CD4-positive, CD25-positive, alpha-beta regulatory T cell (primary cell): ENCODE results near the gene NAPA. TPM values are rescaled to one million over a fixed set of nuclear protein-coding genes. Genes with fewer than 3 reads are reported as not detected.

Experiments used
- ATAC-seq, 2 donors: fragments of 150-1000 bp; cut with Tn5 transposase; one replicate each; pipeline ENCODE4 v1.10.0; 2021; ENCODE audit warnings: low read depth in 2 of 2, moderate number of reproducible peaks in 2 of 2, moderate library complexity in 1 of 2
- DNase-seq, 3 donors: peaks; one replicate each; pipeline versions ENCODE4 v3.0.0 to v3.0.0-alpha.2; 2012 to 2022; ENCODE audit warnings: mixed read lengths in 1 of 3
- H3K27ac ChIP-seq: one replicate; pipeline ENCODE4 v1.7.0; 2013; ENCODE audit warnings: mild to moderate bottlenecking, low read length; ENCODE audit not compliant: insufficient read depth, poor library complexity, severe bottlenecking
- H3K27me3 ChIP-seq: one replicate; pipeline ENCODE4 v1.7.0; 2013; ENCODE audit warnings: low read length; ENCODE audit not compliant: control insufficient read depth, insufficient read depth
- H3K36me3 ChIP-seq: one replicate; pipeline ENCODE4 v1.7.0; 2013; ENCODE audit warnings: mild to moderate bottlenecking, low read length, moderate library complexity; ENCODE audit not compliant: control insufficient read depth, insufficient read depth
- H3K4me1 ChIP-seq: 2 replicates; pipeline ENCODE4 v1.7.0; 2013; ENCODE audit warnings: mild to moderate bottlenecking, low read length; ENCODE audit not compliant: insufficient read depth, control insufficient read depth, poor library complexity, severe bottlenecking
- H3K4me3 ChIP-seq: one replicate; pipeline ENCODE4 v1.7.0; 2013; ENCODE audit warnings: low read depth, mild to moderate bottlenecking, low read length, moderate library complexity
- H3K9me3 ChIP-seq, 2 experiments: 1 replicate in 1 of 2; 2 replicates in 1 of 2; pipeline ENCODE4 v1.7.0; 2013; ENCODE audit warnings: low read length in 2 of 2, mild to moderate bottlenecking in 1 of 2, moderate library complexity in 1 of 2; ENCODE audit not compliant: control insufficient read depth in 2 of 2
- H3K27ac Mint-ChIP-seq, 3 donors: one replicate each; pipeline ENCODE4 v1.8.0; 2020 to 2022; ENCODE audit warnings: mild to moderate bottlenecking in 3 of 3, mixed read lengths in 3 of 3, moderate library complexity in 2 of 3
- H3K27me3 Mint-ChIP-seq: one replicate; pipeline ENCODE4 v1.8.0; 2022; ENCODE audit warnings: mild to moderate bottlenecking, mixed read lengths
- H3K36me3 Mint-ChIP-seq: one replicate; pipeline ENCODE4 v1.8.0; 2020; ENCODE audit warnings: mixed read lengths
- H3K4me1 Mint-ChIP-seq, 4 donors: one replicate each; pipeline ENCODE4 v1.8.0; 2020 to 2022; ENCODE audit warnings: mixed read lengths in 4 of 4, mild to moderate bottlenecking in 1 of 4
- H3K4me3 Mint-ChIP-seq, 4 donors: one replicate each; pipeline ENCODE4 v1.8.0; 2020 to 2022; ENCODE audit warnings: mild to moderate bottlenecking in 4 of 4, mixed read lengths in 4 of 4, moderate library complexity in 3 of 4
- H3K9me3 Mint-ChIP-seq, 7 donors: one replicate each; pipeline ENCODE4 v1.8.0; 2020 to 2022; ENCODE audit warnings: mixed read lengths in 7 of 7, mild to moderate bottlenecking in 3 of 7, moderate library complexity in 2 of 7
- polyA plus RNA-seq, 4 donors: library from polyadenylated mRNA; unstranded; fragments of 300-500 nt; fragmentation: Illumina TruSeq; gene quantifications; one replicate each; pipeline ENCODE4 v1.2.3, GENCODE V29; 2021
- total RNA-seq: library from RNA; stranded (reverse); gene quantifications from one replicate; pipeline ENCODE4 v1.2.3, GENCODE V29; 2022

Gene NAPA
- total RNA-seq (155 TPM), polyA plus RNA-seq (100 to 1,000 TPM in 1 of 4 donors, 10 to 100 TPM in 3; 87.3 to 101 (median 92.5) TPM)

DNA sequence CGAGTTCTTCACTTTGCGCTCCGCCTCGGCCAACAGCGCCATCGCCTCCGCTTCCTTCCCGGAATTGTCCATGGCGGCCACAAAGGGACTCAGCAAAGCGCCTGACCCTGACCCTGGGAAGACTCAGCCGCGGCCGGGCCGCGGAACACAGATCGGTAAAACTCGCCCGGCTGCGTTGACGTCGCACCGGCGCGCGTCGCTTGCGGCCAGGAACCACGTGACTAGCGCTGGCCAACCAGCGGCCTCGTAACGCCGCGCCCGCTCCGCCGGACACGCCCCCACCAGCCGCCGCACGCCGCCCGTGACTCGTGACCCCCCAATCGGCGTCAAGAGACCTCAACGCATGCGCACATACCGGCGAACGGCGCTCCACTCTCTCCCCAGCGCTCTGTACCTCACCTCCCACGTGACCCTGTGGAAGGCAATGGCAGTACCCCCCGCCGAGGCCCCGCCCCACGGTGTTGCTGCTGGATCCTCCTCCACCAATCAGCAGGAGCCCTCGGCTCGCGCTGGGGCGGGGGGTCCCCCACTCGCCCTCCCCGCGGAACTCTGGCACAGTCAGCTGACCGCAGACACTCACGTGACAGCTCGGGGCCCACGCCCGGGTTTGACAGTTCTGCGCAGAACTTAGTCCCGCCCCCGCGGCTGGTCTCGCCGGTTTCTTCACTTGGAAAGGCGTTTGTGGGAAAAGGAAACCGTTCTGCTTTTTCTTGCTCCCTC lies at the start of gene NAPA:
Gene NAPA (minus strand): TSS at position 195 of the 720 bp plus-strand sequence. CDS start 123 bp downstream, at position 72.
- Histone ChIP-seq H3K9me3 (no peaks in the 10 kb centered on the region), H3K27ac (peak within 1 kb of the TSS; percentile 97), H3K4me3 (peak within 1 kb of the TSS; percentile 78), H3K36me3 (no peaks in the 10 kb centered on the region), H3K4me1 (peaks cover 44% of the 10 kb centered on the region), H3K27me3 (no peaks in the 10 kb centered on the region)
- H3K9me3 Mint-ChIP-seq, result peaks cover 0 to 2% (median 0%) of the 10 kb centered on the region in 7 donors
- peaks cover 17 to 79% (median 52%) of the 10 kb centered on the region in 4 donors for H3K4me1 Mint-ChIP-seq
- peak; percentile 92 for ATAC-seq
- H3K27ac Mint-ChIP-seq, result peak within 1 kb of the TSS; percentile 98 to 99 (median 99)
- peak; percentile 100 for DNase-seq
- peaks cover 7% of the 10 kb centered on the region for H3K27me3 Mint-ChIP-seq
- H3K36me3 Mint-ChIP-seq, result peaks cover 5% of the 10 kb centered on the region
- H3K4me3 Mint-ChIP-seq, result peak within 1 kb of the TSS; percentile 98 to 99 (median 99)

DNA sequence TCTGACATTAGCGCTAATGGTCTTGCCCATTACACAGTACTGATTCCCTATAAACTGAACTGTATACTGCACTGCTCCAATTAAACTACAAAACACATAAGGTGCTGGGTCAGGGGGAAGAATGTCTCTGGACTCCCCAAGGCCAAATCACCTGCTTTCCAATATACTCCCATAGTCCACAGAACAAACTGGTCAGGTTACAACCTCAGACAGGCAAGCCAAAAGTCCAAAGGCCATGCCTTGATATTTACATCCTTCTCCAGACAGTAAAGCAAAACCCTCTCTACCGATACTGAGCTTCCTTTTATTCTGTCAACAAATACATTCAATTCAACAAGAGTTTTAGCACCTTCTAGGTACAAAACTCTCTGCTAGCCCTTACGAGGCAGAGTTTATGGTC lies 49.2 kb upstream of the NAPA start:
- Histone ChIP-seq H3K27me3 (no peaks in the 10 kb centered on the region), H3K9me3 (no peaks in the 10 kb centered on the region), H3K4me3 (no peak overlapping the region), H3K4me1 (no peaks in the 10 kb centered on the region), H3K36me3 (no peaks in the 10 kb centered on the region), H3K27ac (no peak overlapping the region)
- no peaks in the 10 kb centered on the region for H3K36me3 Mint-ChIP-seq
- DNase-seq (no peak), ATAC-seq (no peak)
- H3K4me1 Mint-ChIP-seq, result peaks cover 0 to 3% (median 0%) of the 10 kb centered on the region in 4 donors
- no peaks in the 10 kb centered on the region for H3K27me3 Mint-ChIP-seq
- no peak overlapping the region for H3K4me3 Mint-ChIP-seq
- H3K9me3 Mint-ChIP-seq, result peaks cover 0 to 2% (median 0%) of the 10 kb centered on the region in 7 donors
- H3K27ac Mint-ChIP-seq, result no peak overlapping the region

DNA sequence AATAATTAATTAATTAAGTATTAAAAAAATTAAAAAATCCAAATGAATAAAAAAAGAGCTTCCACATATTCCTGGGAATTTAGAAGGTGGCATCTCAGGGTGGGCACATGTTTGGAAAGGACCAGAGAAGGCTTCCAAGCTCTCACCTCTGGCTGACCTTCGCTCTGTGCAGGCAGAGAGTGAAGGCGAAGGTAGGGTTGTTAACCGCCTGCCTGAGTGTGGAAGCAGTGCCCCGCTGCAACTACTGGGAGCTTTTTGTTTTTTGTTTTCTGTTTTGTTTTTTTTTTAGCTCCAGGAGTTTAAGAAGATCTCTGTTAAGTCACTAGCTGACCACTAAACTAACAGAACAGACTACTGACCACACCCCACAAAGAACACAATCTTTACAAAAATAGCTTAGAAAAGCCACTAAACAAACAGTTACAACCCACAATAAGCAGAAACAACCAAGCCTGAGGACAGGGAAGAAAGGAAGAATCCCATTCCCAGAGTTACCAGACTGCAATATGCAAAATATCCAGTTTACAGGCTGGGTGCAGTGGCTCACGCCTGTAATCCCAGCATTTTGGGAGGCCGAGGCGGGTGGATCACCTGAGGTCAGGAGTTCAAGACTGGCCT lies 46.7 kb upstream of the NAPA start:
- Histone ChIP-seq H3K4me1 (no peaks in the 10 kb centered on the region), H3K27me3 (no peaks in the 10 kb centered on the region), H3K36me3 (no peaks in the 10 kb centered on the region), H3K4me3 (no peak overlapping the region), H3K27ac (no peak overlapping the region), H3K9me3 (no peaks in the 10 kb centered on the region)
- Mint-ChIP-seq H3K4me1 (peaks cover 0 to 3% (median 0%) of the 10 kb centered on the region in 4 donors), H3K27me3 (no peaks in the 10 kb centered on the region), H3K27ac (no peak overlapping the region), H3K4me3 (no peak overlapping the region), H3K36me3 (peaks cover 4% of the 10 kb centered on the region), H3K9me3 (no peaks in the 10 kb centered on the region)
- no peak for ATAC-seq
- DNase-seq, result no peak

DNA sequence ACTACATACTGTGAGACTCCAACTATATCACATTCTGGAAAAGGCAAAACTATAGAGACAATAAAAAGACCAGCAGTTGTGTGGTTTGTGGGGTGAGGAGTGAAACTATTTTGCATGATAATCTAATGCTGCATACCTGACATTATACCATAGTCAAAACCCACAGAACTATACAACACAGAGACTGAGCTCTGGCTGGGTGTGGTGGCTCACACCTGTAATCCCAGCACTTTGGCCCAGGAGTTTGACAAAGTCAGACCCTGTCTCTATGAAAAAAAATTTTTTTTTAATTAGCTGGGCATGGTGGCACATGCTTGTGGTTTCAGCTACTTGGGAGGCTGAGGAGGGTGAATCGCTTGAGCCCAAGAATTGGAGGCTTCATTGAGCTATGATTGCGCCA lies 46.1 kb upstream of the NAPA start:
- Mint-ChIP-seq H3K4me1 (peaks cover 0 to 3% (median 0%) of the 10 kb centered on the region in 4 donors), H3K27ac (no peak overlapping the region), H3K27me3 (no peaks in the 10 kb centered on the region)

DNA sequence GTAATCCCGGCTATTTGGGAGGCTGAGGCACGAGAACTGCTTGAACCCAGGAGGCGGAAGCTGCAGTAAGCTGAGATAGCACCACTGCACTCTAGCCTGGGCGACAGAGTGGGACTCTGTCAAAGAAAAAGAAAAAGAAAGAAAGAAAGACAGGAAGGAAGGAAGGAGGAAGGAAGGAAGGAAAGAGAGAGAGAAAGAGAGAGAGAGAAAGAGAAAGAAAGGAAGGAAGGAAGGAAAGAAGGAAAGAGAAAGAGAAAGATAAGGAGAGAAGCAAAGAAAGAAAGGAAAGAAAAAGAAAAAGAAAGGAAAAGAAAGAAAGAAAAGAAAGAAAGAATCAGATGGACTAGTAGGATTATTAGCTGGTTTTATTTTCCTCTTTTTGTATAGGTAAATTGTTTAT lies 35.3 kb upstream of the NAPA start:
- H3K36me3 Mint-ChIP-seq, result no peaks in the 10 kb centered on the region
- no peaks in the 10 kb centered on the region for H3K4me1 Mint-ChIP-seq
- Histone ChIP-seq H3K36me3 (no peaks in the 10 kb centered on the region), H3K9me3 (no peaks in the 10 kb centered on the region), H3K27ac (no peak overlapping the region), H3K4me1 (no peaks in the 10 kb centered on the region), H3K4me3 (no peak overlapping the region), H3K27me3 (no peaks in the 10 kb centered on the region)
- no peak overlapping the region for H3K27ac Mint-ChIP-seq
- H3K4me3 Mint-ChIP-seq, result no peak overlapping the region
- H3K9me3 Mint-ChIP-seq, result no peaks in the 10 kb centered on the region
- DNase-seq, result no peak
- H3K27me3 Mint-ChIP-seq, result peaks cover 24% of the 10 kb centered on the region
- no peak for ATAC-seq

More for the DNA sequence above, 46.1 kb upstream of the NAPA start:
- H3K9me3 Mint-ChIP-seq, result no peaks in the 10 kb centered on the region
- Histone ChIP-seq H3K4me3 (no peak overlapping the region), H3K27me3 (no peaks in the 10 kb centered on the region), H3K27ac (no peak overlapping the region), H3K4me1 (no peaks in the 10 kb centered on the region), H3K36me3 (no peaks in the 10 kb centered on the region), H3K9me3 (no peaks in the 10 kb centered on the region)
- peaks cover 4% of the 10 kb centered on the region for H3K36me3 Mint-ChIP-seq
- no peak overlapping the region for H3K4me3 Mint-ChIP-seq
- DNase-seq (no peak), ATAC-seq (no peak)

DNA sequence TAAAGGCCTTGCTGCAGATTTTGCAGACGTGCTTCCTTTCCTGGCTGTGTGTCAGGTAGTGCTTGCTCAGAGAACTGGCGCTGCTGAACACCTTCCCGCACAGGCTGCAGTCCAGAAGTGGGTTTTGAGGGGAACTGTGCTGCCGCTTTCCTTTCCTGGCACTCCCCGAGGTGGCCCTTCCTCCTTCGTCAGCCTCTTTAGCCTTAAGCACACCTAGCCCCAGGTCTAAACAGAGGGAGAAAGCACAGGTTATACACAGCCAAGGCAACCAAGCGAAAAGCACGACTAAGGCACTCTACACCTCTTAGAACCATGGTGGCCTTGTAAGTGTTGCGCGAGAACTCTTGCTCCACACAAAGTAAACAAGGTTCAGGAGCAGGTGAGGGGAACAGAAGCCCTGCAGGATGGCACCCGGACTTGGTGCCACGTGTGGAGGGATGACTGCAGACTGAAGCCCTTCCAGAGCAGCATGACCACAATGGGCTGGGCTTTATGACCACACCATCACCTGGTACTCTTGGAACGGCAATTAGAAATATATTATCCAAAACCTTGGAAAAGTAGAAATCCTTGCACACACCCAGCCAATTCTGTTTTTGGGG lies 34.5 kb upstream of the NAPA start:
- Histone ChIP-seq H3K36me3 (no peaks in the 10 kb centered on the region), H3K27me3 (no peaks in the 10 kb centered on the region), H3K4me1 (no peaks in the 10 kb centered on the region), H3K4me3 (no peak overlapping the region), H3K9me3 (no peaks in the 10 kb centered on the region), H3K27ac (no peak overlapping the region)
- Mint-ChIP-seq H3K4me1 (no peaks in the 10 kb centered on the region), H3K27me3 (peaks cover 24% of the 10 kb centered on the region), H3K4me3 (no peak overlapping the region), H3K27ac (no peak overlapping the region), H3K9me3 (no peaks in the 10 kb centered on the region), H3K36me3 (no peaks in the 10 kb centered on the region)
- DNase-seq (no peak), ATAC-seq (no peak)

DNA sequence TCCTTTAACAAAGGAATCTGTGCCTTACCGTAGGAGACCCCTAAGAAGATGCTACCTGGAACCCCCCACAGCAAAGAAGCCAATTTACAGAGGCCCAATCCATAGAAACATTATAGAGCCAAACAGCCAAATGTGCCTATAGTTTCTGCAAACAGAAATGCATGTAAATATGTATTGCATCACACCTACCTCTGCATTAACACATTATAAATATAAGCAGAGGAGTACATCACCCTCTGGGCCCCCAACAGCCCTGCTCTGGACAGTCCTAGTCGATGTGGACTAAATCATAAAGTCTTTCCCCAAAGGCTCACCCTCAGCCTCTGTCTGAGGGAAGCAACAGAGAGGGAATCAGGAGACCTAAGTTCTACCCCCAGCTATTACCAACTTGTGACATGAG lies 32.3 kb upstream of the NAPA start:
- no peaks in the 10 kb centered on the region for H3K9me3 ChIP-seq
- H3K27ac ChIP-seq, result no peak overlapping the region
- H3K27ac Mint-ChIP-seq, result peak overlapping the region in 1 of 3 donors; percentile 46
- no peak overlapping the region for H3K4me3 Mint-ChIP-seq
- no peaks in the 10 kb centered on the region for H3K4me1 ChIP-seq
- ATAC-seq (no peak), DNase-seq (no peak)
- H3K9me3 Mint-ChIP-seq, result no peaks in the 10 kb centered on the region
- H3K36me3 Mint-ChIP-seq, result no peaks in the 10 kb centered on the region
- H3K27me3 ChIP-seq, result no peaks in the 10 kb centered on the region
- no peak overlapping the region for H3K4me3 ChIP-seq
- no peaks in the 10 kb centered on the region for H3K36me3 ChIP-seq
- peaks cover 33% of the 10 kb centered on the region for H3K27me3 Mint-ChIP-seq
- peaks cover 0 to 3% (median 0%) of the 10 kb centered on the region in 4 donors for H3K4me1 Mint-ChIP-seq
